H1 (cell line): ENCODE measurements around the gene HECTD4.

Experiments used
- EZH2 ChIP-seq: fragments of 200-600 bp; sonication (generic); IDR thresholded peaks from 2 replicates; pipeline ENCODE4 v1.7.1; 2012; ENCODE audit warnings: low read depth, mild to moderate bottlenecking, moderate library complexity, low read length, inconsistent platforms; ENCODE audit not compliant: severe bottlenecking
- POLR2AphosphoS5 ChIP-seq: IDR thresholded peaks from 2 replicates; pipeline ENCODE4 v1.6.1; 2011; ENCODE audit warnings: low read depth, low read length
- TF ChIP-seq, protein P1 (sequence below), 3 experiments: IDR thresholded peaks; 1 replicate in 2 of 3; 2 replicates in 1 of 3; pipeline versions ENCODE4 v1.5.1 to v1.6.1; 2011; ENCODE audit warnings: low read length in 3 of 3, mild to moderate bottlenecking in 3 of 3, inconsistent platforms in 2 of 3, low read depth in 1 of 3, moderate library complexity in 1 of 3; ENCODE audit not compliant: insufficient read depth in 1 of 3; ENCODE audit errors: control extremely low read depth in 1 of 3

DNA sequence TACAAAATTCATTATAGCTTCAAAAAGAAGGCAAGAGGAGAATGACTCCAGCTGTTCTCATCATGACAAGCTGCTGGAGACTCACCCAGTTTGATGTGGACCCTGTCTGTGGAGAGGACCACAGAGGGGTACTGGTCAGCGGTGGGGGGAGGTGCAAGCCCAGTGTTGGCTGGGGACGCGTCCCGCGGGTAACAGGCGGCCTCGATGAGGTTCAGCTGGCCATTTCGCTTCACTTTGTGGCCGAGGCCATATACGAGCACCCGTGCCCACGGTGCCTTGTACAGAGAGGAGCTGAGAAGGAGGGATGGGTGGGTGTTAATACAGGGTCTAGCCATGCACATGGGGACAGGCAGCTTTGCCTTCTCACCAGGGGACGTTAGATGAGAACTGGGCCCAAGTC lies 189.8 kb downstream of the HECTD4 start:
- TF ChIP-seq, protein P1, sequence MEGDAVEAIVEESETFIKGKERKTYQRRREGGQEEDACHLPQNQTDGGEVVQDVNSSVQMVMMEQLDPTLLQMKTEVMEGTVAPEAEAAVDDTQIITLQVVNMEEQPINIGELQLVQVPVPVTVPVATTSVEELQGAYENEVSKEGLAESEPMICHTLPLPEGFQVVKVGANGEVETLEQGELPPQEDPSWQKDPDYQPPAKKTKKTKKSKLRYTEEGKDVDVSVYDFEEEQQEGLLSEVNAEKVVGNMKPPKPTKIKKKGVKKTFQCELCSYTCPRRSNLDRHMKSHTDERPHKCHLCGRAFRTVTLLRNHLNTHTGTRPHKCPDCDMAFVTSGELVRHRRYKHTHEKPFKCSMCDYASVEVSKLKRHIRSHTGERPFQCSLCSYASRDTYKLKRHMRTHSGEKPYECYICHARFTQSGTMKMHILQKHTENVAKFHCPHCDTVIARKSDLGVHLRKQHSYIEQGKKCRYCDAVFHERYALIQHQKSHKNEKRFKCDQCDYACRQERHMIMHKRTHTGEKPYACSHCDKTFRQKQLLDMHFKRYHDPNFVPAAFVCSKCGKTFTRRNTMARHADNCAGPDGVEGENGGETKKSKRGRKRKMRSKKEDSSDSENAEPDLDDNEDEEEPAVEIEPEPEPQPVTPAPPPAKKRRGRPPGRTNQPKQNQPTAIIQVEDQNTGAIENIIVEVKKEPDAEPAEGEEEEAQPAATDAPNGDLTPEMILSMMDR (IDR thresholded peaks at IDR 0.05; ENCODE audit: control extremely low read depth in 1 of 3, insufficient read depth in 1 of 3, low read depth in 1 of 3, low read length in 3 of 3) = no peak
- TF ChIP-seq POLR2AphosphoS5 = no peak
- no peak for TF ChIP-seq EZH2
